OCI-LY1 (cell line): Measurements from ENCODE around the gene WRNIP1.

ENCODE experiments used
- H2AFZ ChIP-seq: fragments of 200-600 bp; sonication (generic), shearing (Covaris generic); 2 replicates; pipeline ENCODE4 v1.6.0; 2014; ENCODE audit warnings: antibody characterized with exemption, mild to moderate bottlenecking, low read length
- H3F3A ChIP-seq: fragments of 200-600 bp; sonication (generic), shearing (Covaris generic); 2 replicates; pipeline ENCODE4 v1.6.0; 2014; ENCODE audit warnings: mild to moderate bottlenecking, antibody characterized with exemption, low read length, moderate library complexity; ENCODE audit not compliant: insufficient read depth
- H3K27ac ChIP-seq: fragments of 200-600 bp; sonication (generic); 2 replicates; pipeline ENCODE4 v1.5.1; 2014; ENCODE audit warnings: low read length, mixed run types, mild to moderate bottlenecking, low read depth; ENCODE audit not compliant: poor library complexity, severe bottlenecking
- H3K27me3 ChIP-seq: fragments of 200-600 bp; sonication (generic); 2 replicates; pipeline ENCODE4 v1.6.0; 2014; ENCODE audit warnings: antibody characterized with exemption, mild to moderate bottlenecking, low read length, moderate library complexity; ENCODE audit not compliant: insufficient read depth
- H3K36me3 ChIP-seq: fragments of 200-600 bp; sonication (generic); 2 replicates; pipeline ENCODE4 v1.6.1; 2014; ENCODE audit warnings: mild to moderate bottlenecking, antibody characterized with exemption, low read length, moderate library complexity, mixed read lengths; ENCODE audit not compliant: insufficient read depth
- H3K4me1 ChIP-seq: fragments of 200-600 bp; sonication (generic); 2 replicates; pipeline ENCODE4 v1.5.1; 2014; ENCODE audit warnings: mild to moderate bottlenecking, low read length, moderate library complexity; ENCODE audit not compliant: insufficient read depth, severe bottlenecking
- H3K4me2 ChIP-seq: fragments of 200-600 bp; sonication (generic), shearing (Covaris generic); 2 replicates; pipeline ENCODE4 v1.6.1; 2014; ENCODE audit warnings: low read length
- H3K4me3 ChIP-seq: fragments of 200-600 bp; sonication (generic); 2 replicates; pipeline ENCODE4 v1.5.1; 2014; ENCODE audit warnings: low read length, low read depth, mild to moderate bottlenecking, mixed read lengths; ENCODE audit not compliant: poor library complexity, severe bottlenecking
- H3K79me2 ChIP-seq: fragments of 200-600 bp; shearing (Covaris generic); 2 replicates; pipeline ENCODE4 v1.6.1; 2016; ENCODE audit warnings: mixed run types, low read length, mixed read lengths; ENCODE audit not compliant: insufficient read depth
- H3K9ac ChIP-seq: fragments of 200-600 bp; sonication (generic), shearing (Covaris generic); 2 replicates; pipeline ENCODE4 v1.6.1; 2014; ENCODE audit warnings: mild to moderate bottlenecking, low read length, mixed read lengths
- H3K9me2 ChIP-seq: fragments of 200-600 bp; sonication (generic), shearing (Covaris generic); 2 replicates; pipeline ENCODE4 v1.6.1; 2014; ENCODE audit warnings: low read depth, mild to moderate bottlenecking, low read length, mixed read lengths
- H3K9me3 ChIP-seq: fragments of 200-600 bp; shearing (Covaris generic); 2 replicates; pipeline ENCODE4 v1.6.1; 2014; ENCODE audit warnings: low read length, mixed read lengths
- H4K20me1 ChIP-seq: fragments of 200-600 bp; sonication (generic), shearing (Covaris generic); 2 replicates; pipeline ENCODE4 v1.6.0; 2016; ENCODE audit warnings: mild to moderate bottlenecking, low read length; ENCODE audit not compliant: insufficient read depth
- CTCF ChIP-seq: fragments of 200-600 bp; sonication (generic), shearing (Covaris generic); IDR thresholded peaks from 2 replicates; pipeline ENCODE4 v1.5.1; 2017; ENCODE audit warnings: mild to moderate bottlenecking, antibody characterized with exemption, low read length, moderate library complexity, mixed read lengths
- EZH2 ChIP-seq: fragments of 200-600 bp; sonication (generic), shearing (Covaris generic); IDR thresholded peaks from 2 replicates; pipeline ENCODE4 v1.8.0; 2017; ENCODE audit warnings: borderline replicate concordance, mixed run types, mild to moderate bottlenecking, antibody characterized with exemption, low read length, moderate library complexity, mixed read lengths

Gene WRNIP1

GRCh38 chr6:2812695-2813094, 47.5 kb downstream of the WRNIP1 start:
- Histone ChIP-seq H3K4me1 (no peaks in the 10 kb centered on the region), H3K4me3 (no peak overlapping the region), H3K27me3 (no peaks in the 10 kb centered on the region), H3K79me2 (no peaks in the 10 kb centered on the region), H3K4me2 (no peak overlapping the region), H3K9me3 (peaks cover 12% of the 10 kb centered on the region; the same call in 1 of the 2 replicates), H3K27ac (no peak overlapping the region), H3F3A (no peaks in the 10 kb centered on the region), H3K9me2 (no peaks in the 10 kb centered on the region), H2AFZ (no peak overlapping the region), H3K9ac (no peak overlapping the region), H3K36me3 (no peaks in the 10 kb centered on the region; the same call in 1 of the 2 replicates), H4K20me1 (no peaks in the 10 kb centered on the region)
- TF ChIP-seq EZH2 (no peak), CTCF (no peak)

- H3K36me3 ChIP-seq, result no peaks in the 10 kb centered on the region; the same call in 1 of the 2 replicates
- no peak overlapping the region for H2AFZ ChIP-seq
- no peaks in the 10 kb centered on the region for H3K27me3 ChIP-seq
- H3F3A ChIP-seq, result no peaks in the 10 kb centered on the region
- H4K20me1 ChIP-seq, result no peaks in the 10 kb centered on the region
- no peak overlapping the region for H3K27ac ChIP-seq
- no peak overlapping the region for H3K4me3 ChIP-seq
- peaks cover 14% of the 10 kb centered on the region; the same call in 1 of the 2 replicates for H3K9me3 ChIP-seq
- TF ChIP-seq EZH2, result no peak
- no peak for TF ChIP-seq CTCF
- no peaks in the 10 kb centered on the region for H3K9me2 ChIP-seq
- H3K79me2 ChIP-seq, result no peaks in the 10 kb centered on the region
- no peaks in the 10 kb centered on the region for H3K4me1 ChIP-seq
- H3K9ac ChIP-seq, result no peak overlapping the region
- no peak overlapping the region for H3K4me2 ChIP-seq
These were observed 51.0 kb downstream of the WRNIP1 start for GRCh38 chr6:2816158-2816557.

- TF ChIP-seq CTCF (no peak), EZH2 (no peak)
- no peak overlapping the region for H3K27ac ChIP-seq
- no peak overlapping the region for H2AFZ ChIP-seq
- H3K79me2 ChIP-seq, result no peaks in the 10 kb centered on the region
- no peaks in the 10 kb centered on the region for H3K9me2 ChIP-seq
- no peaks in the 10 kb centered on the region for H3K4me1 ChIP-seq
- H3K36me3 ChIP-seq, result no peaks in the 10 kb centered on the region; the same call in 1 of the 2 replicates
- no peak overlapping the region for H3K4me2 ChIP-seq
- H4K20me1 ChIP-seq, result no peaks in the 10 kb centered on the region
- peaks cover 14% of the 10 kb centered on the region; the same call in 1 of the 2 replicates for H3K9me3 ChIP-seq
- no peak overlapping the region for H3K9ac ChIP-seq
- no peaks in the 10 kb centered on the region for H3K27me3 ChIP-seq
- H3F3A ChIP-seq, result no peaks in the 10 kb centered on the region
- H3K4me3 ChIP-seq, result no peak overlapping the region
These were observed 52.8 kb downstream of the WRNIP1 start for GRCh38 chr6:2817903-2818443.
